ENCODE data around the gene GPSM1.
"Not testable (repeated sequence)": the region's sequence is repeated elsewhere in the genome, so short reads cannot be mapped to it uniquely, and the experiment has no call there.

The GPSM1 gene

DNA sequence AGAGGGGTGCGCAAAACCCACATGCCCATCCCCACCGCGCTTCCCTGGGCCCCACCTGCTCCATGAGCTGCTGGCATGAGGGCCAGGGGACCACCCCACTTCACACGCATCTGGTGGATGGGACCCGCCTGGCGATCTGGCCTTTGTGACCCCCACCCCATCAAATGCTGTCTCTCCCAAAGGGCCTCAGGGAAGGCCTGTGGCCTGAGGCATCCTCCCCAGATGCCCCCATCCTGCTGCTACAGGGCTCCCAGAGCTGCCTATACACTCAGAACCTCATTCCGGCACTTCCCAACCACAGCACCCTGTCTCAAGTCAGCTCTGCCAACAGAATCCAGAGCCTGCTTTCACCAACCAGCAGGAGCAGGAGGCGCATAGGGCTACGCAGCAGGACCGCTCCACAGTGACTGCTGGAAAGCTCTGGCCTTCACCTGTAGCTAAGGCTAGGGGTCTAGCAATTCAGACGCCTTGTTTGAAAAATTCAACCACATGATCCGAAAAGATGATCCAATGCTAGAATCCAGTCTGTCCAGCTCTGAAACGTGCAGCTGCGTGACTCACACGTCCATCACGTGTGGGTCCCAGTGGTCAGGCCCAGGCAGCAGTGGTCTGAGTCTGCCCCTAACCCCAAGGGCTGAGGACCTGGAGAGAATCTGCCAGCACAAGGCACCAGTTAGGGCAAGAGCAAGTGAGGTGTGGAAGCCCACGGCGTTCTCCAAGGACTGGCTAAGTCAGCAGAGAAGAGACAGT lies 74.0 kb downstream of the GPSM1 start:
- DNase-seq, result no peak

DNA sequence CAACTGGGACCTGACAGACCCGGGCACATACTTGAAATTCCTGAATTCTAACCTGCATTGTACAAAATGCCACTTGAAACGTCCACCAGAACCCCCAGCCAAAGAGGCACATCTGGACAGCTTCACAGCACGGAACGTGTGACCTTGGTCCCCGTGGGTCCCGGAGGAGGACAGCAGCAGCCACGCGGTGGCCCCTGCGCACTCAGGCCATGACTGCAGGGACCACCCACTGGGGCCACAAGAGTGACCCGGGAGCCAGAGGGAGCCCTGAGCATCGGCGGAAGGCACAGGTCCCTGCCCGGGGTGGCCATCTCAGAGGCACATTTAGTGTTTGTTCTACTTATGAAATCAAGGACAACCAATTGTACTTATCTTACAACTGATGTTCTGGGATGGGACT lies 74.7 kb downstream of the GPSM1 start:
- DNase-seq, result no peak

DNA sequence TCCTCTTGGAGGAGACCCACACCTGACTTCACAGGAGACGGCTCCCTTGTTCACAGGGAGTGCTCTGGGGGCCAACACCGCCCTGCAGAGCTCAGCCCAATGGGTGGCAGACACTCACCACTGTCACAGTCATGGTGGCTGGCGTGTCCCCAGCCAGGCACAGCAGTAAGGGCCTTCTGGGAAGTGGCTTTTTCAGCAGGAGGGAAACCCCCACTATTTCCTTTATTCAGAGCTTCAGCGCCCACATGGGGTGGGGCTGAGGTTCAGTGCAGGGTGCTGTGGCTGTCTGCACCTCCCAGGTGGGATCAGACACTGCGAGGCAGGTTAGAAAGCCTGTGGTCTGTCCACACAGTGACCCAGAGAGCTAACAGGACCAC lies 76.2 kb downstream of the GPSM1 start:
- peak; percentile 34 to 54 (median 48) for DNase-seq

DNA sequence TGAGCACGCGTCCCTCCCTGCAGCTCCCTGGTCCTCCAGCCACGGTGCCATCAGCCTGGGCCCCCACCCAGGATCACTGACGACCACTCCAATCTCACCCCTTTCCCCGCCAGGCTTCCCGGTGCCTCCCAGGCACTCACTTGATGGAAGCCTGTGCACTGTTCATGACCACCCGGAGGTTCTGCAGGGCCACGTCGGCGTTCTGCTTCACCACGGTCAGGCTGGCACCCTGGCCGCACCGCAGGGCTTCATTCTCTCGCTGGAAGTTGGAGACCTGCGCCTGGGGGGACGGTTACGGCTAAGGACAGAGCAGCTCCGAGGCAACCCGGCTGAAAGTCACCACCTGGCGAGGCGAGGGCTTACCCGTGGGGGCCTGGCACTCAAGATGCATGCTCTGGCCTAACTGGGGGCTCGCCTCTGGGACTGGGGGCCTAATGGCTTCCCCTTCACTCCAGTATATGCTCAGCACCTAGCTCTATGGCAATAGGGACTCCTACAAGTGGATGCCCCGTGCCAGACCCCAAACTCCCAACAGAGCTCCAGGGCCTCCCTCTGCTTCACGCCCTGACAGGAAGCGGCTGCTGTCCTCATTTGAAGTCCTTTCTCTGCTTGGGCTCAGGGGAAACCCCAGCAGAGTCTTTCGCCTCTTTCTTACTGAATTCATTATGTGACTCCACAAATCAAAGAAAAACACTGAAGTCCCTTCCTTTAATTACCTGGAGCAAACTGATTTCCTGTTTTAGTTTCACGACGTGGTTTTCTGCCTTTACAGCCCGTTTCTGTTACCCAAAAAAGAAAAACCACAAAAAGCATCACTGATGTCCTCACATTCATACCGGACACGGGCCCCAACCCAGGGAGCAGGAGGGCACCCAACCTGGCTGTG lies 76.8 kb downstream of the GPSM1 start:
- peak in 1 of 4 experiments; percentile 20 for DNase-seq

DNA sequence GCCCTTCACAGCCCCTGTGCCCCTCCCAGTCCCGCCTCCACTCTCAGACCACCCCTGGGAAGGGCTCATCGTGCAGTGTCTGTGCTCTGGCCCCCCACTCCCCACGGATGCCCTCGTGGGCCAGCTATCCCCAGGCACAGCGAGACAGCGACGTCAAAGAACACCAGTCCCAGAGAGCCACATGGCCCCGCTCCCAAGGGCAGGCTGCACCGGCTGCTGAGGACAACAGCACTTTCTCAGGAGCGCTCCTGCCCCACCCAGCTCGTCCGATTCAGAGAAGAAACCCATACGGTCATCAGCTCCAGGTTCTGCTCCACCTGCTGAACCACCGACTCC lies 77.4 kb downstream of the GPSM1 start:
- DNase-seq, result no peak

DNA sequence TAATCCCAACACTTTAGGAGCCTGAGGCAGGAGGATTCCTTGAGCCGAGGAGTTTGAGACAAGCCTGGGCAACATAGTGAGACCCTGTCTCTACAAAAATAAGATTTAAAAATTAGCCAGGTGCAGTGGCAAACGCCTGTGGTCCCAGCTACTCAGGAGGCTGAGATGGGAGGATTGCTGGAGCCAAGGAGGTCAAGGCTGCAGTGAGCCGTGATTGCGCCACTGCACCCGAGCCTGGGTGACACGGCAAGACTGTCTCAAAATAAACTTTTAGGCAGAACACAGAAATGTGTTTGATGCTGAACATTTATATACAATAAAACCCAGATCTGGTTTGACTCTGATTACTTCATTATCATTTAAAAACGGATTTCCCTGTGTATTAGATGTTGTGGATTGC lies 78.1 kb downstream of the GPSM1 start:
- no peak for DNase-seq

DNA sequence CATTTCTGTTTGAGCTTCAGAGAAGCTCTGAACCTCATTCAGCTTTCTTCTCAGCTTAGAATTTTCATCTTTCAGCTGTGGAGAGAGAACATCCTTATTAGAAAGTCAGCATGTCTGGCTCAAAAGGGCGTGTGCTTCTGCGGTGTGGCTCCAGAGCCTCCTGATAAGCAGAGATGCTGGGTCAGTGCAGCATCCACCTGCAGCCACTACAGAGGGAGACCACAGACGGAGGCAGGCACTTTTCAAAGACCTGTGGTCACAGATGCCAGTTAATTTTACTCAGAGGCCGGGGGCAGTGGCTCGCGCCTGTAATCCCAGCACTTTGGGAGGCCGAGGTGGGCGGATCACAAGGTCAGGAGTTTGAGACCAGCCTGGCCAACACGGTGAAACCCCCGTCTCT lies 78.6 kb downstream of the GPSM1 start:
- DNase-seq, result not testable (repeated sequence)

DNA sequence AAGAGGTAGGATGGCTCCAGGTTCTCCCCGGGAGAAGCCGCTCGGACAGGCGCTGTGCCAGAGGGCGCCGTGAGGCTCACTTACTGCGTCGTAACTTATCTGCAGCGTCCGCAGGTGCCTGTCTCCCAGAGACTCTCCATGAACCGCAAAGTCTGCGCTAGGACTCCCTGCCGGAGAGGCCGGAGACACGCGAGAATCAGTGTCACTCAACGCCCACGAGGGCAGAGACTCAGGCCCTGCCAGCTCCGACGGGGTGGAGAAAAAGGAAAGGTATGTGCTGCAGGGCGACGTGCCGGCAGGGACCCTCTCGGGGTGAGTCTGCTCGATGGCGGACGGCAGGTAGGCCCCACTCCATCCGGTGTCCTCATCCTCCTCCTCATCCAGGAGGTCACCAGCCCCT lies 79.7 kb downstream of the GPSM1 start:
- not testable (repeated sequence) for DNase-seq

DNA sequence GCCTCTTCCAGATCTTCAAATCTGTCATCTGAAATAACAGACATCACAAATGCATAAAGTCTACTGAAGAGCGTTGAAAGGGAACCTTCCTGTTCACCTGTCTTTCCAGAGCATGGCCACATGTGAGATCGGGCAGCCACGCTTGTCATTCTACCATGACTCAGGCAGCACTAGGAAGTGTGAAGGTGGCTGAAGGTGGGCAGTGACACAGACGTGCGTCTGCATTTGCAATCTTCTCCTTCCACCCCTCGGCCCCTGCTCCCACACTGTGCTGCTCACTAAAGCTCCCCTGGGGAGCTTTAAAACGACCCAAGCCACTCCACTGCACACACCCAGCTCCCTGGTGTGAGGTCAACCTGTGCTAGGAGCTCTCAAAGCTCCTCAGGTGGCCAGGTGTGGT lies 80.6 kb downstream of the GPSM1 start:
- no peak for DNase-seq

All from activated CD4-positive, CD25-positive, alpha-beta regulatory T cell (primary cell).